GM19238 (cell line): ENCODE results near the gene NET1.

Experiments used
- DNase-seq: peaks from one replicate; pipeline ENCODE4 v3.0.0; 2011; ENCODE audit warnings: low spot score; ENCODE audit not compliant: insufficient read length

NET1 gene

GRCh38 chr10:5480162-5480941, 68.0 kb downstream of the NET1 start:
- DNase-seq, result no peak

- DNase-seq, result no peak
These were observed 68.8 kb downstream of the NET1 start for GRCh38 chr10:5481121-5481520.

- DNase-seq, result no peak
These were observed 69.7 kb downstream of the NET1 start for GRCh38 chr10:5482016-5482415.

- DNase-seq, result no peak
These were observed 71.8 kb downstream of the NET1 start for GRCh38 chr10:5484205-5484604.

GRCh38 chr10:5485290-5485689, 72.9 kb downstream of the NET1 start:
- DNase-seq, result no peak

GRCh38 chr10:5485948-5486852, 73.8 kb downstream of the NET1 start:
- DNase-seq, result no peak

- DNase-seq, result no peak
These were observed 74.5 kb downstream of the NET1 start for GRCh38 chr10:5486853-5487235.

- DNase-seq, result no peak
These were observed 76.2 kb downstream of the NET1 start for GRCh38 chr10:5488272-5489161.

GRCh38 chr10:5490032-5490431, 77.7 kb downstream of the NET1 start:
- no peak for DNase-seq

- no peak for DNase-seq
These were observed 78.5 kb downstream of the NET1 start for GRCh38 chr10:5490698-5491464.

GRCh38 chr10:5491477-5491876, 79.1 kb downstream of the NET1 start:
- no peak for DNase-seq

GRCh38 chr10:5492322-5492855, 80.0 kb downstream of the NET1 start:
- no peak for DNase-seq

GRCh38 chr10:5492929-5493576, 80.7 kb downstream of the NET1 start:
- DNase-seq, result no peak

- no peak for DNase-seq
These were observed 81.3 kb downstream of the NET1 start for GRCh38 chr10:5493691-5494090.

- DNase-seq, result no peak
These were observed 82.3 kb downstream of the NET1 start for GRCh38 chr10:5494611-5495010.

GRCh38 chr10:5496261-5497250, 84.2 kb downstream of the NET1 start:
- no peak for DNase-seq

- DNase-seq, result no peak
These were observed 84.9 kb downstream of the NET1 start for GRCh38 chr10:5497289-5497688.

- no peak for DNase-seq
These were observed 85.8 kb downstream of the NET1 start for GRCh38 chr10:5497948-5498730.
